GM21528 (cell line): ENCODE data around the gene AMELY.
"Not testable (repeated sequence)": the region's sequence is repeated elsewhere in the genome, so short reads cannot be mapped to it uniquely, and the experiment has no call there.

Source experiments
- ATAC-seq: cut with Tn5 transposase; IDR thresholded peaks from one replicate; pipeline ENCODE4 v1.9.1; 2021; ENCODE audit warnings: mild to moderate bottlenecking, moderate library complexity; ENCODE audit not compliant: unreplicated experiment, low FRiP score

The AMELY gene, protein sequence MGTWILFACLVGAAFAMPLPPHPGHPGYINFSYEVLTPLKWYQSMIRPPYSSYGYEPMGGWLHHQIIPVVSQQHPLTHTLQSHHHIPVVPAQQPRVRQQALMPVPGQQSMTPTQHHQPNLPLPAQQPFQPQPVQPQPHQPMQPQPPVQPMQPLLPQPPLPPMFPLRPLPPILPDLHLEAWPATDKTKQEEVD

GRCh38 chrY:6911253-6911881 is at the start of gene AMELY:
Gene AMELY, minus strand, starts transcription at chrY:6911752. Its CDS starts 39,144 bp downstream, at chrY:6872608.
- ATAC-seq, result no peak

DNA sequence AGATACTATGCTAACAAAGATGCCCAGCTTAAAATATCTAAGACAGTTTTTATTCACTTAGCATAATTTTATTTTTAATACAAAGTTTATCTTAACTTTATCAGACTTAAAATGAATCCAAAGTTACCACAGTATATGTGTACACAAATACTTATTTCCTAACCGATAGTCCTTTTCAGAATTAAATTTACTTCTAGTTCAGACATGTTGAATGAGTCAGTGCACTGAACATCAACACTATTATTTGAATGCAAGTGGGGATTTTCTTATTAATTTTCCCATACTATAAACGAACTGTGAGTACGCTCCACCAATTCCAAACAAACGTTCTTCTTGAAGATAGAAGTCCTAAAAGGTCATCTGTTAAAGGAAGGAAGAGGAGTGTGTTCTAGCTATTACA is 38.4 kb upstream of the AMELY start:
- ATAC-seq, result no peak

DNA sequence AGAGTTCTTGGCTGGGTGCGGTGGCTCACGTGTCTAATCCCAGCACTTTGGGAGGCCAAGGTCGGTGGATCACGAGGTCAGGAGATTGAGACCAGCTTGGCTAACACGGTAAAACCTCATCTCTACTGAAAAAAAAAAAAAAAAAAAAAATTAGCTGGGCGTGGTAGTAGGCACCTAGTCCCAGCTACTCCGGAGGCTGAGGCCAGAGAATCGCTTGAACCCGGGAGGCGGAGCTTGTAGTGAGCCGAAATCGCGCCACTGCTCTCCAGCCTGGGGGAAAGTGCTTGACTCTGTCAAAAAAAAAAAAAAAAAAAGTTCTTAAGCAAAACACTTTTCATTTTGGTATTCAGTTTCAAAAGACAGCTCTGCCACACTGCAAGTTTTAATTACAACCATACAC is 36.8 kb upstream of the AMELY start:
- no peak for ATAC-seq

GRCh38 chrY:6947695-6948094 is 36.1 kb upstream of the AMELY start:
- ATAC-seq, result no peak

- ATAC-seq, result no peak
These were observed 23.9 kb upstream of the AMELY start for GRCh38 chrY:6935497-6935896.

GRCh38 chrY:6931779-6932396 is 20.3 kb upstream of the AMELY start:
- ATAC-seq, result no peak

- ATAC-seq, result no peak
These were observed 17.7 kb upstream of the AMELY start for GRCh38 chrY:6929237-6929636.

DNA sequence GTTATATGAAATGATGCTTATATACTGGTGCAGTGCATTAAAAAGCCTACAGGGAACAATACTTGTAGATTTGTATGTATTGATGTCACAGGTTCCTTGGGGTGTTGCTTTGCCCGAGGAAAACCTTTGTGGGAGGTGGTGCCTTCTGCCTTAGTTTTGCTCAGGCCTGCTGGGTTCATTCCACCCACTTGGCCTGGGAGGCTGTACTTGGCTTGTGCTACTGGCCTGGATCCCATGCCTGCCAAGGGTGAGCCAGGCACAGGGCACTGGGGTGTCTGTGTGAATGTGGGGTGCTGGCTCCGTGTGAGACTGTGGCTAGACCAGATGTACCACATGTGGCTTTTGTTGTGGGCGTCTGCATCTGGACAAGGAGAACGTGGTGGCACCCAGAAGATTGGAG is 16.7 kb upstream of the AMELY start:
- ATAC-seq, result no peak

- no peak for ATAC-seq
These were observed 9.5 kb upstream of the AMELY start for GRCh38 chrY:6921061-6921460.

- ATAC-seq, result no peak
These were observed 1.8 kb upstream of the AMELY start for GRCh38 chrY:6913362-6913761.

DNA sequence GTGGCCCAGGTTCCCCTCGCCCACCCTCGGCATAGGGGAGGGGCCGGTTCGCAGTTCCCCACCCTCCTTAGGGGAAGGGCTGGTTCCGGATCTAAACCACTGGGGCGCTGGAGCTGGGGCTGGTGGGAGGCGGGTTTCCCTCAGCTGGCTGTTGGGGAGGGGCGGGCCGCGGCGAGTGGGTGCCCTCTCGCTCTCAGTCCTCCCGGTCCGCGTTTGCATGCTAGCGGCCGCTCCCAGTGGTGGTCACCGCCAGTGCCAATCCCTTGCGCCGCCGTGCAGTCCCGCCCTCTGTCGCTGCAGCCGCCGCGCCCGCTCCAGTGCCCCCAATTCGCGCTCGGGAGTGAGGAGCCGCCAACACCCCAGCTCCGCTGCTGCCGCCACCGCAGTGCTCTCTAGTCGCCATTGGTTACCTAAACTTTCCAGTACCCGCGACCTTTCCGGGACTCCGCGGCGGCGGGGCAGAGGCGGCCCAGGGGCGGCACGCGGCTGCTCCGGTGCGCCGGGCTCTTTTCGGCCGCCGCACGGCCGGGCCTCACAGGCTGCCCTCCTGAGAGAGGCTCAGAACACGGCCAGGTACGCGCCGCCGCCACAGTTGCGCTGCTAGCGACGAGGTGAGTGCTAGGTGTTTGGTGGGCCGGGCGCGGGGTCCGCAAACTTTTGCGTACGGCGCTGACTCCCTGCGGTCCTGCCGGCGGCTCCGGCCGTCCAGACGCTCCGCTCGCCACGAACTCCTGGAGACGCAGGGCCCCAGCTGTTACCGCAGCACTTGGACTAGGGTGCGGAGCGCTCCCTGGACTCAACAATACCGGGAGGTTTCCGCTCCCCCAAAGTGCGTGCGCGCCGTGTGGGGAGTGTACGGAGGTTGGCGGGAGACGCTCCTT is 940 bp downstream of the AMELY start, which contains the start of gene TBL1Y:
TSS of gene TBL1Y (plus strand) at position 326 of the 881 bp plus-strand sequence. CDS start 114,388 bp downstream, outside the sequence.
- ATAC-seq, result no peak

DNA sequence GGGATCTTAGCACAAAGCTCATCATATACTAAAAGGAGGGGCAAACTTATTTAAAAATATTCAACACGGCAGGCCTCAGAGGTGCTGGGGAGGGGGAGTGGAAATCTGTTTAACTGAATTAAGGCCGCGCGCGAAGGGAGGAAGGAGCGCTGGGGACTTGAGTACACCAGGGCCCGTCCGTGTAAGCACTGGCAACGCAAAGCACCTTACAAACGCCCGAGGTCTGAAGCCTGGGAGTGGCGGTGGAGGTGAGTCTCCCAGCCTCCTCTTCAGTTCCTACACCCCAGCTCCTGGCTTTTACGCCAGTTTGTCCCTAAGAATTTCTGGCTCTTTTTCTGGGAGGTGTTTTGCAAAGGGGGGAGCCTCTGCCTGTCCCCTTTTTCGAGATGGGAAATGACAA is 1.7 kb downstream of the AMELY start:
- ATAC-seq, result no peak

DNA sequence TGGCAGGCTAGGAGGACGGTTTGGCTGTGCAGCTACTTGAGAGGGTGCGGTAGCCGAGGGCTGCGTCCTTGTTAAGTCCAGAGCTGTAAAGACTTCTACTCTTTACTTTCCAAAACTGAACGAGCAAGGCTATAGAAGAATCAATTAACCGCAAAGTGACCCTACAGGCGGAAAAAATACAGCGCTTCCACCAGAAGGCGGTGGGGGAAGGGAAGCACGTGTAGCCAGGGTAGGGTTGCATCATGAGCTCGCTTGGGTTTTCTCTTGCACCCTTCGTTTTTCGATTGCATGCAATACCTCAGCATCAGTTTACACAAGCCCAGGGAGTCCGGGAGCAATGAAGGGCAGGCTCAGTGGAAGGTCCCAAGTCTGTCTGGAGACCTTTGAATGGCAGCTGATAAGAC is 2.4 kb downstream of the AMELY start:
- no peak for ATAC-seq

DNA sequence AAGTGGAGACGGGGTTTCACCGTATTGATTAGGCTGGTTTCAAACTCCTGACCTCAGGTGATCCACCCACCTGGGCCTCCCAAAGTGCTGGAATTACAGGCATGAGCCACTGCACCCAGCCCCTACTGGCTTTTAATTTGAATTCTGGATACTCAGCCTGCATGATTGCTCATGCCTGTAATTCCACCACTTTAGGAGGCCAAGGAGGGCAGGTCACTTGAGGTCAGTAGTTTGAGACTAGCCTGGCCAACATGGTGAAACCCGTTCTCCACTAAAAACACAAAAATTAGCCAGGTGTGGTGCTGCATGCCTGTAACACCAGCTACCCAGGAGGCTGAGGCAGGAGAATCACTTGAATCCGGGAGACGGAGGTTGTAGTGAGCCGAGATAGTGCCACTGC is 3.5 kb downstream of the AMELY start:
- ATAC-seq, result not testable (repeated sequence)

- no peak for ATAC-seq
These were observed 4.0 kb downstream of the AMELY start for GRCh38 chrY:6907591-6907990.

DNA sequence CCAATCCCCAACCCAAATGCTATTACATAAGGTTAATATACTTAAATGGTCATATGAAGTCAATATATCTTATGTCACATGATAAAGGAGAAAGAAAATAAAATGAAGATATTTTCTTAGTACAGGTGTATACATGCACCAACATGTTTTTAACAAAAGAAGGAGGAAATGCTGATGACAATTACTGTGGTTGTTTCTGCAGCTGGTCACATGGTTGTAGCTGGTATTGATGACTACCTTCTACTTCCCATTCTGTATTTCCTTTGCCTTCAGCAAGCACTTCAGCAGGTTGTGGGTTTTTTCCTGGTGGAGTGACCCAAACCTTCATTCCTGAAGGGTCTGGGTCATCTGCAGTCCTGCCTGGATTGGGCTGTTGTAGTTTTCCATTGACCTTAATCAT is 9.4 kb downstream of the AMELY start:
- ATAC-seq, result not testable (repeated sequence)

- no peak for ATAC-seq
These were observed 16.3 kb downstream of the AMELY start for GRCh38 chrY:6895236-6895635.

- no peak for ATAC-seq
These were observed 17.1 kb downstream of the AMELY start for GRCh38 chrY:6894496-6894895.

DNA sequence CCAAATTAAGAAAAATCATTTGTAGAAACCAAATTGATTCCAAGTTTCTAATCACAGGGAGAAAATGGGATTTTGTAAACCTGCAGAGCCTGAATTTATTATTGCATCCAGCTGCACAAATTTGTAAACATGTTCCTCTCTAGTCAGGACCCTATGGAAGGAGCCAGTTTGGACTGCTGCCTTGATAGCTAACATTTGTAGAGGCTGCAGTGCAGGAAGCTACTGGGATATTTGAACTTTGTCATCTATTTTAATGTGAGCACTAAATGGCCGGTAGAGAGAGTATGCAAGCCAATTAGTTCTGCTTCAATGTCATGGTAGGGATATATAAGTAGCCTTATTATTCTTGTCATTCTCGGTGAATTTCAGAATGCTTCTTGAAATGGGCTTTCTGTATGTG is 62.2 kb downstream of the AMELY start:
- ATAC-seq, result no peak

DNA sequence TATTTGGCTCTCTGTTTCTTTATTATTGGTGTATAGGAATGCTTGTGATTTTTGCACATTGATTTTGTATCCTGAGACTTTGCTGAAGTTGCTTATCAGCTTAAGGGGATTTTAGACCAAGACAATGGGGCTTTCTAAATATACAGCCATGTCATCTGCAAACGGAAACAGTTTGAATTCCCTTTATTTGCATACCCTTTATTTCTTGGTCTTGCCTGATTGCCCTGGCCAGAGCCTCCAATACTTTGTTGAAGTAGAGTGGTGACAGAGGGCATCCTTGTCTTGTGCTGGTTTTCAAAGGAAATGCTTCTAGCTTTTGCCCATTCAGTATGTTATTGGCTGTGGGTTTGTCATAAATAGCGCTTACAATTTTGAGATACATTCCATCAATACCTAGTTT is 68.9 kb downstream of the AMELY start:
- not testable (repeated sequence) for ATAC-seq
